NCI-H1694 treated with DMSO at 0.1 percent for 48 hours (cell line): ENCODE data around the gene MAGEA3.
"Not testable (repeated sequence)": the region's sequence is repeated elsewhere in the genome, so short reads cannot be mapped to it uniquely, and the experiment has no call there.

Source experiments
- DNase-seq: peaks from one replicate; lab custom pipeline; 2025; lab: John Stamatoyannopoulos, UW

The MAGEA3 gene

GRCh38 chrX:152736528-152736927, 37.9 kb downstream of the MAGEA3 start:
- not testable (repeated sequence) for DNase-seq

GRCh38 chrX:152738560-152738959, 40.0 kb downstream of the MAGEA3 start:
- DNase-seq = no peak
